Activated naive CD4-positive, alpha-beta T cell treated with Interleukin-2 at 50 U/mL for 16 hours (primary cell): Measurements from ENCODE around the gene SEMA6B.
"Not testable (repeated sequence)": the region's sequence is repeated elsewhere in the genome, so short reads cannot be mapped to it uniquely, and the experiment has no call there.

Source experiments
- DNase-seq: peaks from one replicate; pipeline ENCODE4 v3.0.0-alpha.2; 2020

Gene SEMA6B, protein sequence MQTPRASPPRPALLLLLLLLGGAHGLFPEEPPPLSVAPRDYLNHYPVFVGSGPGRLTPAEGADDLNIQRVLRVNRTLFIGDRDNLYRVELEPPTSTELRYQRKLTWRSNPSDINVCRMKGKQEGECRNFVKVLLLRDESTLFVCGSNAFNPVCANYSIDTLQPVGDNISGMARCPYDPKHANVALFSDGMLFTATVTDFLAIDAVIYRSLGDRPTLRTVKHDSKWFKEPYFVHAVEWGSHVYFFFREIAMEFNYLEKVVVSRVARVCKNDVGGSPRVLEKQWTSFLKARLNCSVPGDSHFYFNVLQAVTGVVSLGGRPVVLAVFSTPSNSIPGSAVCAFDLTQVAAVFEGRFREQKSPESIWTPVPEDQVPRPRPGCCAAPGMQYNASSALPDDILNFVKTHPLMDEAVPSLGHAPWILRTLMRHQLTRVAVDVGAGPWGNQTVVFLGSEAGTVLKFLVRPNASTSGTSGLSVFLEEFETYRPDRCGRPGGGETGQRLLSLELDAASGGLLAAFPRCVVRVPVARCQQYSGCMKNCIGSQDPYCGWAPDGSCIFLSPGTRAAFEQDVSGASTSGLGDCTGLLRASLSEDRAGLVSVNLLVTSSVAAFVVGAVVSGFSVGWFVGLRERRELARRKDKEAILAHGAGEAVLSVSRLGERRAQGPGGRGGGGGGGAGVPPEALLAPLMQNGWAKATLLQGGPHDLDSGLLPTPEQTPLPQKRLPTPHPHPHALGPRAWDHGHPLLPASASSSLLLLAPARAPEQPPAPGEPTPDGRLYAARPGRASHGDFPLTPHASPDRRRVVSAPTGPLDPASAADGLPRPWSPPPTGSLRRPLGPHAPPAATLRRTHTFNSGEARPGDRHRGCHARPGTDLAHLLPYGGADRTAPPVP

DNA sequence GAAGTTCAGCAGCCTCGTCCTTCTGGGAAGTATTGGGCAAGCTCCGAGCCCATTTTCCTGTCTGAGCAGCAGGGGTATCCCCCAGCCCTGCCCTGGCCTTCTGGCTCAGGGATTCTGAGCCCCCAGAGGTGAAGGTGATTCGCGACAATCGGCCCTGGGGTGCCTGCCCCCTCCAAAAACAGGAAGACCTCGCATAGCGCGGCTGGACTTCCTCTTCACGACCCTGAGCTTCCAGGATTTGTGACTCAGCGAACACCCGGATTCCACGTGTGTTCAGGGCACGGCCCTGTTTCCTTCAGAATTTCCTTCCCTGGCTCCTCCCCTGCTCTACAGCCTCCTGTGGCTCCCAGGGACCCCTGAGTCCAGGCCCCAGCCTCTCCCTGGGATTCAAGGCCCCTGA, at the start of gene SEMA6B:
Gene SEMA6B (minus strand): TSS at position 116 of the 400 bp plus-strand sequence. CDS start 1,227 bp downstream, outside the sequence.
- DNase-seq: no peak

- no peak for DNase-seq
Measured at GRCh38 chr19:4606921-4607678, 47.6 kb upstream of the SEMA6B start.

DNA sequence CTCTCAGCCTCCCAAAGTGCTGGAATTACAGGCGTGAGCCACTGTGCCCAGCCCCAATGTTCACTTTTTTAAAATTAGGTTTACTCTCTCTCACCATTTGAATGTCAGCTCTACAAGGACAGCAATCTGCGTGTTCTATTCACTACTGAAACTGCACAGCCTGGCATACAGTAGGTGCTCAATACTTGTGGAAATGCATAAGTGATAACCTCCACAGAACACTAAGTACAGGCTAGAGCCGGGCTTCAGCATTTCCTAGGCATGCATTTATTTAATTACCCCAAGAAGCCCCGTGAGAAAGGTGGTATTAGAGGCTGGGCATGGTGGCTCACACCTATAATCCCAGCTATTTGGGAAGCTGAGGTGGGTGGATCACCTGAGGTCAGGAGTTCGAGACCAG, 46.7 kb upstream of the SEMA6B start:
- no peak for DNase-seq

- DNase-seq: no peak
Measured at GRCh38 chr19:4604912-4605311, 45.4 kb upstream of the SEMA6B start.

- DNase-seq: no peak
Measured at GRCh38 chr19:4602915-4603314, 43.4 kb upstream of the SEMA6B start.

- DNase-seq: no peak
Measured at GRCh38 chr19:4602173-4602788, 42.8 kb upstream of the SEMA6B start.

- no peak for DNase-seq
Measured at GRCh38 chr19:4600893-4601292, 41.4 kb upstream of the SEMA6B start.

DNA sequence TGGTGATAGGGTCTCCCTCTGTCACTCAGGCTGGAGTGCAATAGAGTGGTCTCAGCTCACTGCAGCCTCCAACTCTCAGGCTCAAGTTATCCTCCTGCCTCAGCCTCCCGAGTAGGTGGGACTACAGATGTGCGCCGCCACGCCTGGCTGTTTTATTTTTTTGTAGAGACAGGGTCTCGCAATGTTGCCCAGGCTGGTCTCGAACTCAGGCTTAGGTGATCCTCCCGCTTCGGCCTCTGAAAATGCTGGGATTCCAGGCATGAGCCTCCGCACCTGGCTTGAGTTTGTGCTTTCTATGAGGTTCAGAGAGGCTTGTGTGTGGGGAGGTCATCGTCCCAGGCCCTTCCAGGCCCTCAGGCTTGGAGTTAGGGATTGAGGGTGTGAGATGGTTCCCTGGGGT, 40.6 kb upstream of the SEMA6B start:
- no peak for DNase-seq

GRCh38 chr19:4598712-4599111, 39.2 kb upstream of the SEMA6B start:
- DNase-seq: no peak

DNA sequence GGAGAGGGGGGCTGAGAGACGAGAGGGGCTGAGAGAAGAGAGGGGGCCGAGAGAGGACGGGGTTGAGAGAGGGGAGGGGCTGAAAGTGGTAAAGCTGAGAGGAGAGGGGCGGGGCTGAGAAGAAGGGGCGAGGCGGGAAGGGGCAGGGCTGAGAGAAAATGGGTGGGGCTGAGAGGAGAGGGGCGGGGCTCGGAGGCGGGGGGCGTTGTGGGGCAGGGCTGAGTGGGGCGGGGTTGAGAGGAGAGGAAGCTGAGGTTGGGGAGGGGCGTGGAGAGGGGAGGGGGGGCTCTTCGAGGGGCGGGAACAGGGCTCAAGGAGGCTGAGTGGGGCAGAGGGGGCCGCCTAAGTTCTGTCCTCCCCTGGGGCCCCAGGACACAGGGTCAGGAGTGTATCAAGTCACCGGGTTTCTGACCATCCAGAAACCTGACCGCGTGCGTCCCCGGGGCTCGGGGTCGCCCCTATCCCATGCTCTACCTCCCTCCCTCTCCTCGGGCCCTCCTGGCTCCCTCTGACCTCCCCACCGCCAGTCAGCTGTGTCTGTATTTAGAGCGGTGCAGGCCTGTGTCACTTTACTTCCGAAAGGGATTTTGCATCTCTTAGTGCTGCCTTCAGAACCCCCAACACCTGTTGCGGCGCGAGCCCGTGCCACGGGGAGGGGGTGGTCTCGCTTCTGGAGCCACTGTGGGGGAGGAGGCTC, 38.6 kb upstream of the SEMA6B start:
- DNase-seq: peak; percentile 28

- peak; percentile 15 for DNase-seq
Measured at GRCh38 chr19:4597278-4597974, 37.9 kb upstream of the SEMA6B start.

GRCh38 chr19:4596033-4596904, 36.8 kb upstream of the SEMA6B start:
- no peak for DNase-seq

GRCh38 chr19:4595158-4595557, 35.7 kb upstream of the SEMA6B start:
- not testable (repeated sequence) for DNase-seq

- DNase-seq: no peak
Measured at GRCh38 chr19:4594201-4594600, 34.7 kb upstream of the SEMA6B start.

- no peak for DNase-seq
Measured at GRCh38 chr19:4593409-4593851, 33.9 kb upstream of the SEMA6B start.

DNA sequence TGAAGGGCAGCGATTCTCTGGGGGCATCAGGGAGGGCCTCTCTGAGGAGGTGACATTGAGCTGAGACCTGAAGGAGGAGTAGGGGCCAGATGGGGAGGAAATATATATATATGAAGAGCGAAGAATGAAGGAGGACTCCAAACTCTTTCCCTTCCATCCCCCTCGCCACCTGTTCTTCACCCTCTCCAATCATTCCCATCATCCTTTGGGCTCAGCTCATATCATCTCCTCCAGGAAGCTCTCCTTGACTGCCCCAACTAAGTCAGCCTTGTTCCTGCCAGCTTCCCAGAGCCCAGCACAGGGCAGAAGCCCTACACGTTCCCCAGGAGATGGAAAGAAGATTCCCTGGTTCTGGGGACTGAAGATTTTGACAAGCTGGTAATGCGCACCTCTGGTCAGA, 33.0 kb upstream of the SEMA6B start:
- DNase-seq: no peak

GRCh38 chr19:4591320-4591719, 31.8 kb upstream of the SEMA6B start:
- no peak for DNase-seq

DNA sequence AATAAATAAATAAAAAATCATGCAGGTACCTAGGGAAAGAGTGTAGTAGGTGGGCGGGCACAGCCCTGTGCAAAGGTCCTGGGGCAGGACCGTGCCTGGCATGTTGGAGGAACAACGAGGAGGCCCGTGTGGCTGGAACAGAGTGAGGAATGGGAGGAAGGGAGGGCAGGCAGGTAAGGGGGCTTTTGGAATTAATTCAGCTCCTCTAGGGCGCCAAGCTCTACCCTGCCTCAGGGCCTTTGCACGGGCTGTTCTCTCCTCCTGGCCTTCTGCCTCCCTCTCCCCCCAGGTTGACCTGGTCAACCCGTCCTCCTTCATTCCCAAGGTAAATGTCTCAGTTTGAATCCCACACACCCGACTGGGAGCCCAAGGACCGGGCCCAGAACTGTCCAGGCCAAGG, 31.1 kb upstream of the SEMA6B start:
- no peak for DNase-seq

DNA sequence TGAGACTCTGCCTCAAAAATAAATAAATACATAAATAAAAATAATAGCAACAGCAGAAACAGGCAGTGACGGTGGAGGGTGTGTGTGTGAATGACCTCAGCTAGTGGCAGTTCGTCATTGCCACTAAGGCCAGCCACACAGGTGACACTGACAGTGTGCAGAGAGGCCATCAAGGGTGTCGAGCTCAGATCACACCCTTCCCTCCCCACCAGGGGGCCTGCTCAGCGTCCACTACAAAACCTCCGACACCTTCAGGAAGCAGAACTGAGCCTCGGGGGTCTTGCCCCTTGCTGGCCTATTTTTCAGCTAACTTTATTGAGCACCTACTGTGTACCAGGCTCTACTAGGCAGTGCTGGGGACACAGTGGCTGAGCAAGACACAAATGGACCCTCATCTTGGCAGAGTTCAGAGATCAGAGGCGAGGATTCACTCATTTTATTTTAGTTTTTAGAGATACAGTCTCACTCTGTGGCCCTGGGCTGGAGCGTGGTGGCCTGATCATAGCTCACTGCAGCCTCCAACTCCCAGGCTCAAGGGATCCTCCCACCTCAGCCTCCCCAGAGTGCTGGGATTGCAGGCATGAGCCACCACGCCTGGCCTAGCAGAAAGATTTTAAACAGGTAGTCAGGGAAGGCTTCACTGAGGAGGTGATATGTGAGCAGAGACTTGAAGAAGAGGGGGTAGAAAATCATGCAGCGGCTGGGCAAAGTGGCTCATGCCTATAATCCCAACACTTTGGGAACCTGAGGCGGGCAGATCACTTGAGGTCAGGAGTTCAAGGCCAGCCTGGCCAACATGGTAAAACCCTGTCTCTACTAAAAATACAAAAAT, 30.3 kb upstream of the SEMA6B start:
- DNase-seq: no peak
